UCSD-AML1 (cell line): ENCODE results near the gene CPAMD8.
"Not testable (repeated sequence)": the region's sequence is repeated elsewhere in the genome, so short reads cannot be mapped to it uniquely, and the experiment has no call there.

Experiments
- DNase-seq: peaks from one replicate; lab custom pipeline; 2025; ENCODE audit not compliant: unreplicated experiment; lab: John Stamatoyannopoulos, UW

CPAMD8 gene

GRCh38 chr19:17001603-17002183 lies 24.9 kb downstream of the CPAMD8 start:
- DNase-seq: peak; percentile 15

GRCh38 chr19:16998635-16999194 lies 27.9 kb downstream of the CPAMD8 start:
- no peak for DNase-seq

GRCh38 chr19:16996838-16997490 lies 29.6 kb downstream of the CPAMD8 start:
- not testable (repeated sequence) for DNase-seq

GRCh38 chr19:16988661-16989060 lies 37.9 kb downstream of the CPAMD8 start:
- DNase-seq: no peak

GRCh38 chr19:16985403-16985802 lies 41.2 kb downstream of the CPAMD8 start:
- no peak for DNase-seq

GRCh38 chr19:16982586-16982985 lies 44.0 kb downstream of the CPAMD8 start:
- DNase-seq: not testable (repeated sequence)

- DNase-seq: no peak
Measured at GRCh38 chr19:16978839-16979802, 47.5 kb downstream of the CPAMD8 start.

- no peak for DNase-seq
Measured at GRCh38 chr19:16978156-16978555, 48.5 kb downstream of the CPAMD8 start.

GRCh38 chr19:16977306-16977705 lies 49.3 kb downstream of the CPAMD8 start:
- no peak for DNase-seq

GRCh38 chr19:16976446-16976845 lies 50.2 kb downstream of the CPAMD8 start:
- DNase-seq: no peak

- no peak for DNase-seq
Measured at GRCh38 chr19:16970821-16971220, 55.8 kb downstream of the CPAMD8 start.

- DNase-seq: no peak
Measured at GRCh38 chr19:16969135-16969534, 57.5 kb downstream of the CPAMD8 start.

GRCh38 chr19:16960996-16961822 lies 65.4 kb downstream of the CPAMD8 start:
- not testable (repeated sequence) for DNase-seq

- not testable (repeated sequence) for DNase-seq
Measured at GRCh38 chr19:16958277-16958676, 68.3 kb downstream of the CPAMD8 start.

GRCh38 chr19:16957855-16958254 lies 68.8 kb downstream of the CPAMD8 start:
- DNase-seq: no peak

GRCh38 chr19:16957151-16957701 lies 69.4 kb downstream of the CPAMD8 start:
- DNase-seq: no peak

GRCh38 chr19:16955161-16955560 lies 71.4 kb downstream of the CPAMD8 start:
- no peak for DNase-seq

GRCh38 chr19:16952046-16952445 lies 74.6 kb downstream of the CPAMD8 start:
- no peak for DNase-seq

GRCh38 chr19:16951529-16951928 lies 75.1 kb downstream of the CPAMD8 start:
- DNase-seq: no peak

GRCh38 chr19:16949496-16950023 lies 77.0 kb downstream of the CPAMD8 start:
- DNase-seq: no peak
